Measurements from ENCODE around the gene KIF2C.

GRCh38 chr1:44798481-44799365 lies 59.1 kb downstream of the KIF2C start:
- no peak for TF ChIP-seq CTCF (conservative IDR thresholded peaks at IDR 0.05)
- no peak for TF ChIP-seq ZFX (IDR thresholded peaks at IDR 0.05)

Data from C4-2B (cell line).